ENCODE results near the gene SLC35F3. TPM values are rescaled to one million over a fixed set of nuclear protein-coding genes. Genes with fewer than 3 reads are reported as not detected.

SLC35F3 gene
- total and polyA plus RNA-seq, 2 experiments from 2014 or later, result 0.80 to 1.3 TPM

DNA sequence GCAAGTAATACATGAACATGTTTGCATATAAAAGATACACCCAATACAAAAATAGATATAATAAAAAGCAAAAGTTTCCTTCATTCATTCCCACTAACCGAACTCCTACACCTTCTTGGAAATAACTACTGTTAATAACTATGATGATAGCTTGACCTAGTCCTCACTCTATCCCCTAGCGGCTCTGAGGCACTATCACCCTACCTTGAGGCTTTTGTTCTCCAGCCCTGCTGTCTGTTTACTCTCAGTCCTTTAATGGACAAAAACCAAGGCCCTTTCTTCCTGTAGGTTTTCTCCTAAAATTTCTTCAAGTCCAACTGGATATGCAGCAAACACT lies 186.6 kb downstream of the SLC35F3 start:
- Histone ChIP-seq H3K9me2 (replicated peaks; ENCODE audit: insufficient read depth) (no peaks in the 10 kb centered on the region), H3K36me3 (replicated peaks; ENCODE audit: insufficient read depth, low read depth) (no peaks in the 10 kb centered on the region), H3K9me3 (ENCODE audit: low read depth) (no peaks in the 10 kb centered on the region), H3K4me2 (no peak overlapping the region), H3K79me2 (no peaks in the 10 kb centered on the region), H3K27ac (no peak overlapping the region), H4K20me1 (ENCODE audit: insufficient read depth, poor library complexity, severe bottlenecking) (no peaks in the 10 kb centered on the region), H3K27me3 (peaks cover 33% of the 10 kb centered on the region), H3K4me3 (no peak overlapping the region), H2AFZ (no peak overlapping the region), H3K4me1 (ENCODE audit: insufficient read depth) (no peaks in the 10 kb centered on the region)
- DNase-seq (ENCODE audit: low spot score), result no peak
- 77% methylated on average over 2 of the region's 2 CpGs for WGBS (ENCODE audit: low lambda C conversion rate, missing lambda C conversion rate)
- TF ChIP-seq, protein P1, sequence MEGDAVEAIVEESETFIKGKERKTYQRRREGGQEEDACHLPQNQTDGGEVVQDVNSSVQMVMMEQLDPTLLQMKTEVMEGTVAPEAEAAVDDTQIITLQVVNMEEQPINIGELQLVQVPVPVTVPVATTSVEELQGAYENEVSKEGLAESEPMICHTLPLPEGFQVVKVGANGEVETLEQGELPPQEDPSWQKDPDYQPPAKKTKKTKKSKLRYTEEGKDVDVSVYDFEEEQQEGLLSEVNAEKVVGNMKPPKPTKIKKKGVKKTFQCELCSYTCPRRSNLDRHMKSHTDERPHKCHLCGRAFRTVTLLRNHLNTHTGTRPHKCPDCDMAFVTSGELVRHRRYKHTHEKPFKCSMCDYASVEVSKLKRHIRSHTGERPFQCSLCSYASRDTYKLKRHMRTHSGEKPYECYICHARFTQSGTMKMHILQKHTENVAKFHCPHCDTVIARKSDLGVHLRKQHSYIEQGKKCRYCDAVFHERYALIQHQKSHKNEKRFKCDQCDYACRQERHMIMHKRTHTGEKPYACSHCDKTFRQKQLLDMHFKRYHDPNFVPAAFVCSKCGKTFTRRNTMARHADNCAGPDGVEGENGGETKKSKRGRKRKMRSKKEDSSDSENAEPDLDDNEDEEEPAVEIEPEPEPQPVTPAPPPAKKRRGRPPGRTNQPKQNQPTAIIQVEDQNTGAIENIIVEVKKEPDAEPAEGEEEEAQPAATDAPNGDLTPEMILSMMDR (IDR thresholded peaks at IDR 0.05; ENCODE audit: poor library complexity), result no peak
- TF ChIP-seq EZH2phosphoT487 (IDR thresholded peaks at IDR 0.05; ENCODE audit: low read depth, severe bottlenecking, unreplicated experiment) (no peak), EZH2 (IDR thresholded peaks at IDR 0.05; ENCODE audit: borderline replicate concordance) (no peak)

DNA sequence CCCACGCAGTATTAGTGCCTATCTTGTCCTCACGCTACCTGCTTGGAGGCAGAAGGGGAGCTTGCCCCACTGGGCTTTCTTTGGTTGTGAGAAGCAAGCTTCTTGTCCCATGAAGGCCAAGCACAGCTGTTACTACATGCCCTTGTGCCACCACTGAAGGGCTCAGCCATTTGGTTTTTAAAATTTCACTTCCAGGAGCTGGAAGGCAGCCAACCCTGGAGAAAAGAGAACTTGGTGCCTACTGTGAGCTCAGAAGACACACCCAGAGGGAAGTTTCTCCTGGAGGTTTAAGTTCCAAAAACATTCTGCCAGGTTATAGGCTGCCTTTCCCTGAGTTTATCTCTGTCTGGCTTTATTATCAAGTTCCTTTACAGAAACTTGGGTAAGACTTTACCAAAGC lies 187.4 kb downstream of the SLC35F3 start:
- 100% methylated on average over 2 of the region's 2 CpGs for WGBS (ENCODE audit: low lambda C conversion rate, missing lambda C conversion rate)
- no peak overlapping the region for H3K4me2 ChIP-seq
- TF ChIP-seq EZH2 (IDR thresholded peaks at IDR 0.05; ENCODE audit: borderline replicate concordance), result no peak
- TF ChIP-seq, protein P1 (IDR thresholded peaks at IDR 0.05; ENCODE audit: poor library complexity), result no peak
- no peak for TF ChIP-seq EZH2phosphoT487 (IDR thresholded peaks at IDR 0.05; ENCODE audit: low read depth, severe bottlenecking, unreplicated experiment)
- no peaks in the 10 kb centered on the region for H3K4me1 ChIP-seq (ENCODE audit: insufficient read depth)
- H3K9me2 ChIP-seq (replicated peaks; ENCODE audit: insufficient read depth), result no peaks in the 10 kb centered on the region
- no peak for DNase-seq (ENCODE audit: low spot score)
- no peaks in the 10 kb centered on the region for H3K9me3 ChIP-seq (ENCODE audit: low read depth)
- no peak overlapping the region for H3K27ac ChIP-seq
- H3K36me3 ChIP-seq (replicated peaks; ENCODE audit: insufficient read depth, low read depth), result no peaks in the 10 kb centered on the region
- no peaks in the 10 kb centered on the region for H4K20me1 ChIP-seq (ENCODE audit: insufficient read depth, poor library complexity, severe bottlenecking)
- H3K27me3 ChIP-seq, result peaks cover 41% of the 10 kb centered on the region
- no peaks in the 10 kb centered on the region for H3K79me2 ChIP-seq
- H3K4me3 ChIP-seq, result no peak overlapping the region
- H2AFZ ChIP-seq, result no peak overlapping the region

DNA sequence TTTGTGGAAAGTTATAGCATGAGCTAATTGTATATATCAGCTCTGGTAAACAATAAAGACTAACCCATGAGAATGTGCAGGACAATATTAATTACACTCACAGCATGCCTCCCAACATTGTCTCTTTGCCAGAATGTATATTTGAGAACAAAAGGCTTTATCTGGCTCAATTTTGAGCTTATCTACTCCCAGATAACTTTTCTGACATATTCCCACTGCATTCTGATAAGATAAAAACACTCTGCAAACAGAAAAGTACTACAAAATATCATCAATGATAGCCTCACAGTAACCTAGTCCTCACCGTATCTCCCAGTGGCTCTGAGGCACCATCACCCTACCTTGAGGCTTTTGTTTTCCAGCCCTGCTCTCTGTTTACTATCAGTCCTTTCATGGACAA lies 188.6 kb downstream of the SLC35F3 start:
- Histone ChIP-seq H4K20me1 (ENCODE audit: insufficient read depth, poor library complexity, severe bottlenecking) (no peaks in the 10 kb centered on the region), H3K4me2 (no peak overlapping the region), H3K4me1 (ENCODE audit: insufficient read depth) (no peaks in the 10 kb centered on the region), H3K9me3 (ENCODE audit: low read depth) (no peaks in the 10 kb centered on the region), H3K27ac (no peak overlapping the region), H3K4me3 (no peak overlapping the region), H2AFZ (no peak overlapping the region), H3K36me3 (replicated peaks; ENCODE audit: insufficient read depth, low read depth) (no peaks in the 10 kb centered on the region), H3K9me2 (replicated peaks; ENCODE audit: insufficient read depth) (no peaks in the 10 kb centered on the region), H3K27me3 (peaks cover 38% of the 10 kb centered on the region), H3K79me2 (no peaks in the 10 kb centered on the region)
- 18% methylated on average over 1 of the region's 1 CpG for WGBS (ENCODE audit: low lambda C conversion rate, missing lambda C conversion rate)
- no peak for DNase-seq (ENCODE audit: low spot score)
- TF ChIP-seq EZH2phosphoT487 (IDR thresholded peaks at IDR 0.05; ENCODE audit: low read depth, severe bottlenecking, unreplicated experiment) (no peak), EZH2 (IDR thresholded peaks at IDR 0.05; ENCODE audit: borderline replicate concordance) (no peak)
- TF ChIP-seq, protein P1 (IDR thresholded peaks at IDR 0.05; ENCODE audit: poor library complexity), result no peak

DNA sequence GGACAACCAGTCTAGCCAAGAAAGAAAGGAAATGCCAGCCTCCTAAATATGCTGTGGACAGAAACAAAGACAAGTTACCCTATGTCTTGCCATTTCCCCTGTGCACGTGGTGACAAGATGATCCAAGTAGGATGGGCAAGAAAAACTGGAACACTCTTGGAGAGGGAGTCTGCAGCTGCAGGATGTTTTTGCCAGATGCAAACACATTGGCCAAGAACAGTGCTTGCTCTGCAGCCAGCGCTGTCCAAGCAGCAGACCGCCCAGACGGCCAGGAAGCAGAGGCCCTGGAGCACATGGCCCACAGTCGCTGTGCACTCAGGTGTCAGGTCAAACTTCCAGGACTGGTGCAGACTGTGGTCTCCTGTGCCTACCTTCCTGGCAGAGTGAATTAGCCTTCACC lies 189.3 kb downstream of the SLC35F3 start:
- no peaks in the 10 kb centered on the region for H3K9me3 ChIP-seq (ENCODE audit: low read depth)
- no peak overlapping the region for H3K4me2 ChIP-seq
- 48% methylated on average over 5 of the region's 5 CpGs for WGBS (ENCODE audit: low lambda C conversion rate, missing lambda C conversion rate)
- DNase-seq (ENCODE audit: low spot score), result no peak
- peaks cover 38% of the 10 kb centered on the region for H3K27me3 ChIP-seq
- no peaks in the 10 kb centered on the region for H3K4me1 ChIP-seq (ENCODE audit: insufficient read depth)
- H3K79me2 ChIP-seq, result no peaks in the 10 kb centered on the region
- H3K36me3 ChIP-seq (replicated peaks; ENCODE audit: insufficient read depth, low read depth), result no peaks in the 10 kb centered on the region
- no peaks in the 10 kb centered on the region for H3K9me2 ChIP-seq (replicated peaks; ENCODE audit: insufficient read depth)
- TF ChIP-seq, protein P1 (IDR thresholded peaks at IDR 0.05; ENCODE audit: poor library complexity), result no peak
- no peak for TF ChIP-seq EZH2 (IDR thresholded peaks at IDR 0.05; ENCODE audit: borderline replicate concordance)
- TF ChIP-seq EZH2phosphoT487 (IDR thresholded peaks at IDR 0.05; ENCODE audit: low read depth, severe bottlenecking, unreplicated experiment), result no peak
- H3K27ac ChIP-seq, result no peak overlapping the region
- no peaks in the 10 kb centered on the region for H4K20me1 ChIP-seq (ENCODE audit: insufficient read depth, poor library complexity, severe bottlenecking)
- no peak overlapping the region for H2AFZ ChIP-seq
- no peak overlapping the region for H3K4me3 ChIP-seq
